Caco-2 (cell line): Measurements from ENCODE around the gene ATG16L1. TPM values are rescaled to one million over a fixed set of nuclear protein-coding genes. Genes with fewer than 3 reads are reported as not detected.
"Not testable (repeated sequence)": the region's sequence is repeated elsewhere in the genome, so short reads cannot be mapped to it uniquely, and the experiment has no call there.

Experiments used
- BruUV-seq: library from RNA; stranded (reverse); fragments of 400-500 nt; replicated peaks from 2 replicates; lab custom pipeline; 2021; lab: Mats Ljungman, UMichigan
- CTCF ChIA-PET: fragments of 300-600 bp; sonication (Branson Sonifier 250); formaldehyde crosslinking; loops from one replicate; lab custom pipeline; 2022; ENCODE audit warnings: antibody characterized with exemption; lab: Charles Lee
- POLR2A ChIA-PET: fragments of 300-600 bp; sonication (Branson Sonifier 250); formaldehyde crosslinking; loops from one replicate; lab custom pipeline; 2022; ENCODE audit warnings: antibody characterized with exemption; lab: Charles Lee
- DNase-seq, 2 experiments: peaks; one replicate each; pipeline versions ENCODE4 v3.0.0 to v3.0.0-alpha.2; 2020 to 2022
- H3K27me3 ChIP-seq: replicated peaks from 2 replicates; pipeline ENCODE4 v1.6.0; 2011; ENCODE audit warnings: low read length; ENCODE audit not compliant: control insufficient read depth, insufficient read depth
- H3K36me3 ChIP-seq: 2 replicates; pipeline ENCODE4 v1.5.1; 2011; ENCODE audit warnings: low read length; ENCODE audit not compliant: control insufficient read depth, insufficient read depth
- H3K4me1 ChIP-seq: fragments of 250-450 bp; sonication (Bioruptor Pico); 2 replicates; pipeline ENCODE4 v1.5.1; 2020; ENCODE audit warnings: mild to moderate bottlenecking
- H3K4me3 ChIP-seq: 2 replicates; pipeline ENCODE4 v1.5.1; 2011; ENCODE audit warnings: low read depth, mild to moderate bottlenecking, control low read depth, low read length
- H3K9me3 ChIP-seq: fragments of 250-450 bp; sonication (Bioruptor Pico); 2 replicates; pipeline ENCODE4 v1.5.1; 2020; ENCODE audit warnings: mild to moderate bottlenecking, moderate library complexity
- H3K27ac Mint-ChIP-seq: one replicate; pipeline ENCODE4 v1.8.0; 2022; ENCODE audit warnings: mixed read lengths; ENCODE audit not compliant: unreplicated experiment
- H3K27me3 Mint-ChIP-seq: one replicate; pipeline ENCODE4 v1.8.0; 2022; ENCODE audit warnings: mixed read lengths; ENCODE audit not compliant: insufficient read depth, unreplicated experiment
- H3K36me3 Mint-ChIP-seq: one replicate; pipeline ENCODE4 v1.8.0; 2022; ENCODE audit warnings: mild to moderate bottlenecking, mixed read lengths; ENCODE audit not compliant: insufficient read depth, unreplicated experiment
- H3K4me1 Mint-ChIP-seq: one replicate; pipeline ENCODE4 v1.8.0; 2022; ENCODE audit warnings: low read depth, mixed read lengths; ENCODE audit not compliant: unreplicated experiment
- H3K4me3 Mint-ChIP-seq: one replicate; pipeline ENCODE4 v1.8.0; 2022; ENCODE audit warnings: mild to moderate bottlenecking, moderate library complexity, mixed read lengths; ENCODE audit not compliant: unreplicated experiment
- H3K9me3 Mint-ChIP-seq: one replicate; pipeline ENCODE4 v1.8.0; 2022; ENCODE audit warnings: mixed read lengths; ENCODE audit not compliant: unreplicated experiment
- intact Hi-C: fragments of 100-400 bp; cut with micrococcal nuclease; formaldehyde crosslinking; loops from one replicate; pipeline ENCODE4 v1.10.0; 2022; ENCODE audit not compliant: unreplicated experiment
- total RNA-seq: library from RNA; stranded (reverse); gene quantifications from 2 replicates; pipeline ENCODE4 v1.2.3, GENCODE V29; 2022
- TF ChIP-seq, protein P1 (sequence below), 2 experiments: fragments of 200-600 bp in 1 of 2; IDR thresholded peaks; 1 replicate in 1 of 2; 2 replicates in 1 of 2; pipeline versions ENCODE4 v1.5.1 to v1.8.0; 2011 to 2022; ENCODE audit warnings: antibody characterized with exemption in 1 of 2, control low read depth in 1 of 2, inconsistent platforms in 1 of 2, low read depth in 1 of 2, low read length in 1 of 2, mild to moderate bottlenecking in 1 of 2, moderate library complexity in 1 of 2; ENCODE audit not compliant: insufficient read depth in 1 of 2, severe bottlenecking in 1 of 2, unreplicated experiment in 1 of 2

The ATG16L1 gene
- total RNA-seq, 1 experiment from 2014 or later, result 20.1 TPM

DNA sequence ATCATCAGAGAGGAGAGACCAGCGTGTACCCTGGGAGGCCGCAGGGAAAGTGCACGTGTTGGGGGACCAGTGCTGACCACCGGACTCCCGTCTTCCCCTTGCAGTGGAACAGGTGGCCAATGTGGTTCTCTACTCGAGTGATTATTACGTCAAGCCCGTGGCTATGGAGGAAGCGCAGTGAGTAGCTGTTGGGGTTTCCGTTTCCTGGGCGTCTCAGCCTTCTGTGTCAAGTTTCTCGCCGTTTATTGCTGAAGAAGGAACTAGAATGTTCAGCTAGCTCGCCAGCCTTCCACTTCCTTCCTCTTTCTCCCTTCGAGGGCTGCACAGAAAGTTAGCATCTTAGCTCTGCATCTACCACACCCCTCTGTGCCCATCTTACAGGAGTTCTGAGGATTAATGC is 80.1 kb downstream of the ATG16L1 start:
- Mint-ChIP-seq H3K9me3 (no peaks in the 10 kb centered on the region), H3K27ac (no peak overlapping the region), H3K27me3 (no peaks in the 10 kb centered on the region), H3K4me3 (no peak overlapping the region), H3K36me3 (no peaks in the 10 kb centered on the region), H3K4me1 (no peaks in the 10 kb centered on the region)
- BruUV-seq, result no TSS peak
- H3K4me1 ChIP-seq, result no peaks in the 10 kb centered on the region
- H3K4me3 ChIP-seq, result no peak overlapping the region
- POLR2A ChIA-PET, result no interaction called here
- TF ChIP-seq, protein P1, sequence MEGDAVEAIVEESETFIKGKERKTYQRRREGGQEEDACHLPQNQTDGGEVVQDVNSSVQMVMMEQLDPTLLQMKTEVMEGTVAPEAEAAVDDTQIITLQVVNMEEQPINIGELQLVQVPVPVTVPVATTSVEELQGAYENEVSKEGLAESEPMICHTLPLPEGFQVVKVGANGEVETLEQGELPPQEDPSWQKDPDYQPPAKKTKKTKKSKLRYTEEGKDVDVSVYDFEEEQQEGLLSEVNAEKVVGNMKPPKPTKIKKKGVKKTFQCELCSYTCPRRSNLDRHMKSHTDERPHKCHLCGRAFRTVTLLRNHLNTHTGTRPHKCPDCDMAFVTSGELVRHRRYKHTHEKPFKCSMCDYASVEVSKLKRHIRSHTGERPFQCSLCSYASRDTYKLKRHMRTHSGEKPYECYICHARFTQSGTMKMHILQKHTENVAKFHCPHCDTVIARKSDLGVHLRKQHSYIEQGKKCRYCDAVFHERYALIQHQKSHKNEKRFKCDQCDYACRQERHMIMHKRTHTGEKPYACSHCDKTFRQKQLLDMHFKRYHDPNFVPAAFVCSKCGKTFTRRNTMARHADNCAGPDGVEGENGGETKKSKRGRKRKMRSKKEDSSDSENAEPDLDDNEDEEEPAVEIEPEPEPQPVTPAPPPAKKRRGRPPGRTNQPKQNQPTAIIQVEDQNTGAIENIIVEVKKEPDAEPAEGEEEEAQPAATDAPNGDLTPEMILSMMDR (IDR thresholded peaks at IDR 0.05; ENCODE audit: insufficient read depth in 1 of 2, low read depth in 1 of 2, low read length in 1 of 2, severe bottlenecking in 1 of 2, unreplicated experiment in 1 of 2), result no peak
- no peaks in the 10 kb centered on the region for H3K36me3 ChIP-seq
- no peaks in the 10 kb centered on the region for H3K9me3 ChIP-seq
- CTCF ChIA-PET, result no interaction called here
- DNase-seq, result no peak
- H3K27me3 ChIP-seq, result no peaks in the 10 kb centered on the region
- intact Hi-C loops, result no loop called here

DNA sequence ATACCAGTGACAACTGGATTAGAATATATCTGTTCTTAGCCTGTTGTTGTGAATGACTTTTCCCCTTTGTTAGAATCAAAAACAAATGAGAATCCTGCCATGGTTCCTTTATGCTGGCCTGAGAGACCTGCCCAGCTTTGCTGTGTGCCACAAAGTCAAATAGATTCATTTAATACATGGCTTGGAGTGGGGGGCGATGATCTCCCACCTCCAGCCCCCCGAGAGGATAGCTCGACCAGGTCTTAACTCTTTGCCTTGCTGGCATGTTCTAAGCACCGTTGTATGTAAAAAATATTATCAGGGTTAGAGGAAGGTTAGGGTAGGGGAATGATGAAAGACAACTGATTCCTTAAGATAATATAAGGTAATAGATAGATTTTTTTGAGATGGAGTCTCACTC is 80.7 kb downstream of the ATG16L1 start:
- BruUV-seq, result no TSS peak
- Histone ChIP-seq H3K27me3 (no peaks in the 10 kb centered on the region), H3K36me3 (no peaks in the 10 kb centered on the region), H3K4me3 (no peak overlapping the region), H3K4me1 (no peaks in the 10 kb centered on the region), H3K9me3 (no peaks in the 10 kb centered on the region)
- H3K36me3 Mint-ChIP-seq, result no peaks in the 10 kb centered on the region
- H3K4me3 Mint-ChIP-seq, result no peak overlapping the region
- intact Hi-C loops, result no loop called here
- no peaks in the 10 kb centered on the region for H3K4me1 Mint-ChIP-seq
- no peaks in the 10 kb centered on the region for H3K9me3 Mint-ChIP-seq
- H3K27ac Mint-ChIP-seq, result no peak overlapping the region
- H3K27me3 Mint-ChIP-seq, result no peaks in the 10 kb centered on the region
- TF ChIP-seq, protein P1 (IDR thresholded peaks at IDR 0.05; ENCODE audit: insufficient read depth in 1 of 2, low read depth in 1 of 2, low read length in 1 of 2, severe bottlenecking in 1 of 2, unreplicated experiment in 1 of 2), result no peak
- POLR2A ChIA-PET, result no interaction called here
- DNase-seq, result no peak
- CTCF ChIA-PET, result no interaction called here

DNA sequence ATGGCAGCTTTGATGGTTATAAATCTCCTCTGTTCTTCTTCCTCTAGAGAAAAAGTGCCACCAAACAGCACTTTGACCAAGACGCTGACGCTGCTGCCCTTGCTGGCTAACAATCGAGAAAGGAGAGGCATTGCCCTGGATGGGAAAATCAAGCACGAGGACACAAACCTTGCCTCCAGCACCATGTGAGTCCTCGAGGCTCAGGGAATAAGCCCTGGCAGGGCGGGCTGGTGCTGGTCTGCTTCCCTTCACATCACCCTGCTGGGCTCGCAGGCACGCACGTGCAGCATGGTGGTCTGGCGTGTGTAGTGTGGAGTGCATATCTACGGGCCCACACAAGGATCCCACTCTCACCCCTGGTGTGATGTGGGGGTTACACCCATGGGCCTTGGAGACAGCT is 83.4 kb downstream of the ATG16L1 start:
- CTCF ChIA-PET, result no interaction called here
- intact Hi-C loops, result no loop called here
- Mint-ChIP-seq H3K4me1 (no peaks in the 10 kb centered on the region), H3K27me3 (no peaks in the 10 kb centered on the region), H3K9me3 (no peaks in the 10 kb centered on the region), H3K4me3 (no peak overlapping the region), H3K36me3 (no peaks in the 10 kb centered on the region), H3K27ac (no peak overlapping the region)
- no peaks in the 10 kb centered on the region for H3K27me3 ChIP-seq
- H3K9me3 ChIP-seq, result no peaks in the 10 kb centered on the region
- no peak overlapping the region for H3K4me3 ChIP-seq
- no peaks in the 10 kb centered on the region for H3K4me1 ChIP-seq
- BruUV-seq, result no TSS peak
- no peak for DNase-seq
- TF ChIP-seq, protein P1 (IDR thresholded peaks at IDR 0.05; ENCODE audit: insufficient read depth in 1 of 2, low read depth in 1 of 2, low read length in 1 of 2, severe bottlenecking in 1 of 2, unreplicated experiment in 1 of 2), result no peak
- POLR2A ChIA-PET, result no interaction called here
- H3K36me3 ChIP-seq, result no peaks in the 10 kb centered on the region

DNA sequence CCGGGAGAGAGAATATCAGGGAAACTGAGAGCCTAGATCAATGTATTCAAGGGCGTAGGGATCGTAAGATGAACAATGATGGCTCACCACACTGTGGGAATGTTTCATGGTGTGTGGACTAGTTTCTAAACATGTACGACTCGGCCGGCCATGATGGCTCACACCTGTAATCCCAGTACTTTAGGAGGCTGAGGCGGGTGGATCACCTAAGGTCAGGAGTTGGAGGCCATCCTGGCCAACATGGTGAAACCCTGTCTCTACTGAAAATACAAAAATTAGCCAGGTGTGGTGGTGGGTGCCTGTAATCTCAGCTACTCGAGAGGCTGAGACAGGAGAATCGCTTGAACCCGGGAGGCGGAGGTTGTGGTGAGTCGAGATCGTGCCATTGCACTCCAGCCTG is 84.6 kb downstream of the ATG16L1 start:
- H3K36me3 Mint-ChIP-seq, intact Hi-C loops, H3K4me3 Mint-ChIP-seq, H3K4me1 Mint-ChIP-seq, H3K4me1 ChIP-seq, H3K27ac Mint-ChIP-seq, DNase-seq, BruUV-seq, POLR2A ChIA-PET, H3K27me3 ChIP-seq, H3K9me3 ChIP-seq, H3K27me3 Mint-ChIP-seq, H3K9me3 Mint-ChIP-seq, CTCF ChIA-PET, H3K4me3 ChIP-seq, H3K36me3 ChIP-seq: not testable (repeated sequence)
